ENCODE measurements around the gene PRSS23. TPM values are rescaled to one million over a fixed set of nuclear protein-coding genes. Genes with fewer than 3 reads are reported as not detected.
A peak's percentile ranks its signal among the peaks of the same experiment; 100 is the strongest.

The PRSS23 gene
- total and polyA plus RNA-seq, 4 experiments from 2014 or later, result 0.08 TPM; not detected in 3

DNA sequence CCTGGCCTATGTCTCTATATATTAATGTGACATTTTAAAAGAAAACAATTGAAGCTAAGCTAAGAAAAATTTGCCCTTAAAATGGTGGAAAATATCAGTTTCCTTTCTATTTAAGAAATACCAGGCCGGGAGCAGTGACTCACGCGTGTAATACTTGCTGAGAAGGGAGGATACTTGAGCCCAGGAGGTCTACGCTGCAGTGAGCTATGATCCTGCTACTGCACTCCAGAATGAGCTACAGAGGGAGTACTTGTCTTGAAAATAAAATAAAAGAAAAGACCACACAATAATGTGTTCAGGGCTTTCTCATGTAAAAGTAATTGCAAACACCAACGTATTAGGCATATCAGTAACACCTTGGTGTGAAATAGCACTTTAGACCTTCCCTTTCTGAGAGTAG is 1.4 kb upstream of the PRSS23 start:
- no peak overlapping the region for H3K4me3 ChIP-seq (ENCODE audit: low read length in 2 of 2)
- intact Hi-C loops (cut with micrococcal nuclease), result no loop called here
- DNase-seq, result no peak
- no peaks in the 10 kb centered on the region for H3K4me1 ChIP-seq (ENCODE audit: insufficient read depth, low read length)
- H3K27me3 ChIP-seq (ENCODE audit: insufficient read depth, low read length), result peaks cover 7% of the 10 kb centered on the region
- Mint-ChIP-seq H3K27me3 (peaks cover 36 to 38% of the 10 kb centered on the region in 2 donors), H3K36me3 (no peaks in the 10 kb centered on the region), H3K9me3 (peaks cover 0 to 3% (median 0%) of the 10 kb centered on the region in 8 donors), H3K4me1 (peaks cover 0 to 12% (median 4%) of the 10 kb centered on the region in 4 donors), H3K27ac (no peak overlapping the region), H3K4me3 (no peak overlapping the region)
- ChIA-PET CTCF (ENCODE audit: partially characterized antibody) (no interaction called here), POLR2A (ENCODE audit: partially characterized antibody) (no interaction called here)
- no peaks in the 10 kb centered on the region for H3K9me3 ChIP-seq (ENCODE audit: control insufficient read depth in 1 of 2, low read length in 2 of 2)
- no peak overlapping the region for H3K27ac ChIP-seq (ENCODE audit: low read depth, low read length)
- H3K36me3 ChIP-seq (ENCODE audit: insufficient read depth, low read length), result no peaks in the 10 kb centered on the region

DNA sequence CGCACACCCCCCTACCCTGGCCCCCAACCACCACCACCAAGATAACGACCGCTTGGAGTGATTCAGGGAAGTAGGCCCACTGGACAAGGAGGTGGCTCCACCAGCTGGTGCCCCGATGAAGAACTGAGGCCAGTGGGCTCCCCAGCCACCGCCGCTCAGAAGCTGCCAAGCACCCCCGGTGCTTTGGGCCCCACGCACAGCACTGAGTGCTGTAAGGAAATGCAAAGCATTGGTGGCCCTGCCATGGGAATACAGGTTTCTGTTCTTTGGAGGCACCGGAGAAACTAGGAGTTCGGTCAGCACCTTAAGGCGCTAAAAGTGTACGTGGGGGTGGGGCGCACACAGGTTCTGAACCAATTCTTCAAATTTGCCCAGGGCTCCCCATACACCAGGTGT is 664 bp upstream of the PRSS23 start:
- Mint-ChIP-seq H3K36me3 (no peaks in the 10 kb centered on the region), H3K27ac (no peak overlapping the region), H3K4me1 (peaks cover 0 to 12% (median 4%) of the 10 kb centered on the region in 4 donors), H3K4me3 (peak overlapping the region in 7 of 8 donors; percentile 21 to 74 (median 34)), H3K27me3 (peaks cover 36 to 38% of the 10 kb centered on the region in 2 donors), H3K9me3 (peaks cover 0 to 3% (median 0%) of the 10 kb centered on the region in 8 donors)
- CTCF ChIA-PET (ENCODE audit: partially characterized antibody), result no interaction called here
- no peaks in the 10 kb centered on the region for H3K9me3 ChIP-seq (ENCODE audit: control insufficient read depth in 1 of 2, low read length in 2 of 2)
- no peak for DNase-seq
- peaks cover 7% of the 10 kb centered on the region for H3K27me3 ChIP-seq (ENCODE audit: insufficient read depth, low read length)
- H3K4me3 ChIP-seq (ENCODE audit: low read length in 2 of 2), result no peak overlapping the region
- no peaks in the 10 kb centered on the region for H3K4me1 ChIP-seq (ENCODE audit: insufficient read depth, low read length)
- no peaks in the 10 kb centered on the region for H3K36me3 ChIP-seq (ENCODE audit: insufficient read depth, low read length)
- intact Hi-C loops (cut with micrococcal nuclease), result no loop called here
- POLR2A ChIA-PET (ENCODE audit: partially characterized antibody), result no interaction called here
- H3K27ac ChIP-seq (ENCODE audit: low read depth, low read length), result no peak overlapping the region

DNA sequence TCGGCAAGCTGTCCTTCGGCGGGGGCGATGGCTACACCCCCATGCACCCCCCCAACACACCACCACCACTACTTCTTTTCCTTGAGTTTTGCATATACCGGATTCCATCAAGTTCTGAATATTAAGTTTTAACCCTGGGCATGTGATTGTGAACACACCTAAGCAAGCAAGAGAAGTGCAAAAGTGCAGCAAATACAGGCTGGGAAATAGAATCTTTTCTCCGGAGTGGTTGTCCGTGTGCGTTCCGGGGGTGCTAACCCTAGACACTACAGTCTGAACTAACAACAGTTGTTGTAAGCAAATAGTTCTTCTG is 574 bp downstream of the PRSS23 start:
- Histone ChIP-seq H3K27me3 (ENCODE audit: insufficient read depth, low read length) (peaks cover 7% of the 10 kb centered on the region), H3K4me1 (ENCODE audit: insufficient read depth, low read length) (peaks cover 5% of the 10 kb centered on the region), H3K4me3 (ENCODE audit: low read length in 2 of 2) (no peak overlapping the region), H3K9me3 (ENCODE audit: control insufficient read depth in 1 of 2, low read length in 2 of 2) (no peaks in the 10 kb centered on the region), H3K27ac (ENCODE audit: low read depth, low read length) (no peak overlapping the region), H3K36me3 (ENCODE audit: insufficient read depth, low read length) (no peaks in the 10 kb centered on the region)
- Mint-ChIP-seq H3K36me3 (no peaks in the 10 kb centered on the region), H3K9me3 (peaks cover 0 to 3% (median 0%) of the 10 kb centered on the region in 8 donors), H3K4me1 (peaks cover 3 to 14% (median 5%) of the 10 kb centered on the region in 4 donors), H3K27ac (no peak overlapping the region), H3K27me3 (peaks cover 32 to 33% of the 10 kb centered on the region in 2 donors), H3K4me3 (peak overlapping the region; percentile 36 to 77 (median 65))
- intact Hi-C loops (cut with micrococcal nuclease), result no loop called here
- ChIA-PET POLR2A (ENCODE audit: partially characterized antibody) (no interaction called here), CTCF (ENCODE audit: partially characterized antibody) (interaction anchor here (0.9 to 2.9 kb wide), 2 partner anchors 14 to 20 kb away, joined by 3 to 6 read pairs; no protein-coding TSS in a partner anchor)
- no peak for DNase-seq

DNA sequence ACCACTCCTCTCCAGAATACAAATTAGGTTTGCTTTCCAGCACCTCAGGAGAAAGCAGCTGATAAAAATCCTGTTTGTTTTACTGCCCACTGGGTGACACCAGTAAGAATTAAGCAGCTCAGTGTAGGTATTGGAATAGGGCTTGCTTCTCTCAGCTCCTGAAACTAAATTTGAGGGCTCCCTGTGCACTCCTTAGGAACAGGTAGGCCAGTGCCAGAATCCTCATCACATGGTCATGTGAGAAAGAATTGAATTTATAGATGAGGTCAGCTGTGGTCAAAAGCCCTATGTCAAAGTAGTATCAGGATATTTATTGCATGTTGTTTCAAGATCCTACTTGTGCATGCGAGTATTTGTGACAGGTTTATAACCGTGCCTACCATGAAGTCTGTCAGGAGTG is 1.0 kb downstream of the PRSS23 start:
- peaks cover 30 to 34% of the 10 kb centered on the region in 2 donors for H3K27me3 Mint-ChIP-seq
- no peaks in the 10 kb centered on the region for H3K9me3 ChIP-seq (ENCODE audit: control insufficient read depth in 1 of 2, low read length in 2 of 2)
- ChIA-PET POLR2A (ENCODE audit: partially characterized antibody) (no interaction called here), CTCF (ENCODE audit: partially characterized antibody) (interaction anchor here (0.9 to 2.9 kb wide), 2 partner anchors 14 to 19 kb away, joined by 3 to 6 read pairs; no protein-coding TSS in a partner anchor)
- H3K36me3 Mint-ChIP-seq, result no peaks in the 10 kb centered on the region
- peaks cover 9% of the 10 kb centered on the region for H3K4me1 ChIP-seq (ENCODE audit: insufficient read depth, low read length)
- no peak for DNase-seq
- no peaks in the 10 kb centered on the region for H3K36me3 ChIP-seq (ENCODE audit: insufficient read depth, low read length)
- no peak overlapping the region for H3K27ac Mint-ChIP-seq
- H3K27me3 ChIP-seq (ENCODE audit: insufficient read depth, low read length), result peaks cover 7% of the 10 kb centered on the region
- no peak overlapping the region for H3K4me3 ChIP-seq (ENCODE audit: low read length in 2 of 2)
- peaks cover 0 to 3% (median 0%) of the 10 kb centered on the region in 8 donors for H3K9me3 Mint-ChIP-seq
- H3K4me1 Mint-ChIP-seq, result peaks cover 7 to 19% (median 8%) of the 10 kb centered on the region in 4 donors
- no peak overlapping the region for H3K4me3 Mint-ChIP-seq
- intact Hi-C loops (cut with micrococcal nuclease), result no loop called here
- no peak overlapping the region for H3K27ac ChIP-seq (ENCODE audit: low read depth, low read length)

DNA sequence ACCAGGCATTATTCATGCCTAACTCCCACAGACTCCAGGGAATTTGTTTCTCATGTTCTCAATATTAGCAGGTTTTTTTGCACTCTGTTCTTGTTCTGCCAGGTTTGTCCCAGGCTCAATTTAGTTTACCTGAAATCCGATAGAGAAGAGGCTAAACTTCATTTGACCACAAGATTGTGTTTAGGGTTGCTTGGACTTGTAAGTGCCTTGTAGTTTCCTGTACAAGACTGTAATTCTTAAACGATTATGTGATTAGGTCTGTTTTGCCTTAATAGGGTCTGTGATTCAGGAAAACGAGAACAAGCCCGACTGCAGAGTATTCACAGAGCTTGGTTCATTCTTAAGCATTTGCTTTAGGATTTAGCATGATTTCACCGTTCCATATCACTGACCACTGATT is 1.8 kb downstream of the PRSS23 start:
- H3K27me3 Mint-ChIP-seq, result peaks cover 24 to 29% of the 10 kb centered on the region in 2 donors
- no peaks in the 10 kb centered on the region for H3K36me3 Mint-ChIP-seq
- no peak overlapping the region for H3K4me3 Mint-ChIP-seq
- no peak for DNase-seq
- peaks cover 7 to 19% (median 8%) of the 10 kb centered on the region in 4 donors for H3K4me1 Mint-ChIP-seq
- no peaks in the 10 kb centered on the region for H3K9me3 ChIP-seq (ENCODE audit: control insufficient read depth in 1 of 2, low read length in 2 of 2)
- ChIA-PET POLR2A (ENCODE audit: partially characterized antibody) (no interaction called here), CTCF (ENCODE audit: partially characterized antibody) (interaction anchor here (2.9 kb wide), 1 partner anchor 15 kb away, joined by 6 read pairs; no protein-coding TSS in a partner anchor)
- H3K36me3 ChIP-seq (ENCODE audit: insufficient read depth, low read length), result no peaks in the 10 kb centered on the region
- no peak overlapping the region for H3K4me3 ChIP-seq (ENCODE audit: low read length in 2 of 2)
- peaks cover 0 to 3% (median 0%) of the 10 kb centered on the region in 8 donors for H3K9me3 Mint-ChIP-seq
- intact Hi-C loops (cut with micrococcal nuclease), result no loop called here
- H3K27ac Mint-ChIP-seq, result no peak overlapping the region
- peaks cover 10% of the 10 kb centered on the region for H3K4me1 ChIP-seq (ENCODE audit: insufficient read depth, low read length)
- no peak overlapping the region for H3K27ac ChIP-seq (ENCODE audit: low read depth, low read length)
- peaks cover 7% of the 10 kb centered on the region for H3K27me3 ChIP-seq (ENCODE audit: insufficient read depth, low read length)

GRCh38 chr11:86802601-86803051 is 2.3 kb downstream of the PRSS23 start:
- no peak overlapping the region for H3K4me3 Mint-ChIP-seq
- DNase-seq, result no peak

DNA sequence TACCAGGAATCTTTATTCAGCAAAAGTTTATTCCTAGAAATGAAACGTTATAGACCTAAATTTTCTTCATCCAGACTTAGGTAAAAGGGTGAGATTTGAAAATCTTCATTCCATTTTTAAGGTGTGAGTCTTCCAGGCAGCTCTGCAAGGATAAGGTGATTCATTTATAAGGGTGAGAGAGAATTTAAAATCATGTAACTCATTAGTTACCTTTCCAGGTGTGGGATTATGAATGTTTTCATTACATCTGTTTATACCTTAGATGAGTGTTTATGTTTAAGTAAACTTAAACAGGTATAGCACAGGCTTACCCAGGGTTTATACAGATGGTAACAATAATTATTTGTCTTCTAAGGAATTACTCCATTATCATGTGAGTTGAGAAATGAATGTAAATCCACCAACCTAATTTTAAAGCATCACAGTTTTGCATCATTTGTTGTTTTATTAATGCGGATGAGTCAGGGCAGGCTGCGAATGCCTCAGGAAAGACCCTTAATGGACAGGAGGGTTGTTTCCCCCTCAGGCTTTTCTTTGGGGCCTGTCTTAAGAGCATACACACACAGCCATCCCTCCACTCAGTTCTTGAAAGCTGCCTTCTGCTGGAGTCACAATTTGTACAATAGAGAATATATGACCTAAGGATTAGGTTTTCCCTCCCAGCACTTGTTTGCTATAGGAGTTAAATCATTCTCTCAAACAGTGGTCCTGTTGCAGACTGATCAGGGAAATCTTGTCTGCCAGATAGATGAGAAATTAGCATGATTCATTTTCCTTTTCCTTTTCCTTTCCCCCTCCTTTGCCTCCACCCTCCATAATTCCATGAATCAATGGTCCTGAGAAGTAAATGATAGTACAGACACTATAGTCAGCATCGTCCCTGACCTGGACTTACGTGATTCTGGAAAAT is 3.0 kb downstream of the PRSS23 start:
- Histone ChIP-seq H3K36me3 (ENCODE audit: insufficient read depth, low read length) (no peaks in the 10 kb centered on the region), H3K4me3 (ENCODE audit: low read length in 2 of 2) (no peak overlapping the region), H3K4me1 (ENCODE audit: insufficient read depth, low read length) (peaks cover 10% of the 10 kb centered on the region), H3K27me3 (ENCODE audit: insufficient read depth, low read length) (peaks cover 7% of the 10 kb centered on the region), H3K27ac (ENCODE audit: low read depth, low read length) (no peak overlapping the region), H3K9me3 (ENCODE audit: control insufficient read depth in 1 of 2, low read length in 2 of 2) (no peaks in the 10 kb centered on the region)
- Mint-ChIP-seq H3K4me1 (peaks cover 4 to 19% (median 8%) of the 10 kb centered on the region in 4 donors), H3K4me3 (no peak overlapping the region), H3K36me3 (no peaks in the 10 kb centered on the region), H3K27ac (no peak overlapping the region), H3K9me3 (peaks cover 0 to 3% (median 0%) of the 10 kb centered on the region in 8 donors), H3K27me3 (peaks cover 18 to 29% of the 10 kb centered on the region in 2 donors)
- ChIA-PET POLR2A (ENCODE audit: partially characterized antibody) (no interaction called here), CTCF (ENCODE audit: partially characterized antibody) (interaction anchor here (1.1 to 2.9 kb wide), 2 partner anchors 16 to 17 kb away, joined by 3 to 6 read pairs; no protein-coding TSS in a partner anchor)
- intact Hi-C loops (cut with micrococcal nuclease), result no loop called here
- no peak for DNase-seq

More at GRCh38 chr11:86802601-86803051, 2.3 kb downstream of the PRSS23 start:
- no peaks in the 10 kb centered on the region for H3K36me3 Mint-ChIP-seq
- Histone ChIP-seq H3K27ac (ENCODE audit: low read depth, low read length) (no peak overlapping the region), H3K36me3 (ENCODE audit: insufficient read depth, low read length) (no peaks in the 10 kb centered on the region), H3K4me3 (ENCODE audit: low read length in 2 of 2) (no peak overlapping the region), H3K9me3 (ENCODE audit: control insufficient read depth in 1 of 2, low read length in 2 of 2) (no peaks in the 10 kb centered on the region), H3K27me3 (ENCODE audit: insufficient read depth, low read length) (peaks cover 7% of the 10 kb centered on the region), H3K4me1 (ENCODE audit: insufficient read depth, low read length) (peaks cover 10% of the 10 kb centered on the region)
- no peak overlapping the region for H3K27ac Mint-ChIP-seq
- H3K27me3 Mint-ChIP-seq, result peaks cover 21 to 30% of the 10 kb centered on the region in 2 donors
- H3K9me3 Mint-ChIP-seq, result peaks cover 0 to 3% (median 0%) of the 10 kb centered on the region in 8 donors
- peaks cover 7 to 19% (median 8%) of the 10 kb centered on the region in 4 donors for H3K4me1 Mint-ChIP-seq
- intact Hi-C loops (cut with micrococcal nuclease), result no loop called here
- POLR2A ChIA-PET (ENCODE audit: partially characterized antibody), result no interaction called here
- CTCF ChIA-PET (ENCODE audit: partially characterized antibody), result interaction anchor here (2.9 kb wide), 1 partner anchor 16 kb away, joined by 6 read pairs; no protein-coding TSS in a partner anchor

Measured in CD4-positive, alpha-beta memory T cell (primary cell).